GM19099 (cell line): ENCODE data around the gene CLRN3.

Experiments
- POLR2A ChIP-seq: IDR thresholded peaks from 3 replicates; pipeline ENCODE4 v1.6.1; 2011; ENCODE audit warnings: low read depth; ENCODE audit not compliant: insufficient read length; ENCODE audit errors: extremely low read depth

The CLRN3 gene

DNA sequence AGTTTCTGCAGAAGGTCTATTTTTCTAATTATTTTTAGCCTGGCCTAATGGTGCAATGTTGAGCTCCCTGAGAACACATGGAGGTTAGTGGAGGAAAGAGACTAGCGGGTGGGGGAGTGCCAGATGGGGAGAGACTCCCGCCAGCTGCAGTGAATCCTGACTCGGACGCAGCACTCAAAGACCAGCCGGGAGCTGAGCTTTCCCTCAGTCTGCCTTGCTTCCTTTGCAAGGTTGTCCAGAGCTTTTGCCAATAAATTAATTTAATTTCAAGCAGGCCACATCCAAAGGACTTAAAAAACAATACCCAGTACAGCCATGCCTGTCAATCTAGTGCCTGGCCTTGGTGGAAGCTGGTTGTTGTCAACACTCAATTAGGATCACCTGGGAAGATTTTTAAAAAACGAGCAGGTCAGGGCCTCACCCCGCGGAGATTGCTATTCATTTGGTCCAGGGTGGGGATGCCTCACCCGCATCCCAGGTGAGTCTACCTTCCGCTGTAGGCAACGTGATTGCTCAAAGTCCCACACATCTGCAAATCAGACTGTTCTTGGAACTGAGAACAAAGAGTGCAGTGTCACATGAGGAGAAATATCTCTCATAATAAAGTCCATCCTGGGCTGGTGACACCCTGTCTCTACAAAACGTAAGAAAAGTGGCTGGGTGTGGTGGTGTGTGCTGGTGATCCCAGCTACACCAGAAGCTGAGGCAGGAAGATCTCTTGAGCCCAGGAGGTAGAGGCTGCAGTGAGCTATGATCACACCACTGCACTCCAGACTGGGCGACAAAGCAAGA is 4.0 kb downstream of the CLRN3 start:
- TF ChIP-seq POLR2A, result no peak

DNA sequence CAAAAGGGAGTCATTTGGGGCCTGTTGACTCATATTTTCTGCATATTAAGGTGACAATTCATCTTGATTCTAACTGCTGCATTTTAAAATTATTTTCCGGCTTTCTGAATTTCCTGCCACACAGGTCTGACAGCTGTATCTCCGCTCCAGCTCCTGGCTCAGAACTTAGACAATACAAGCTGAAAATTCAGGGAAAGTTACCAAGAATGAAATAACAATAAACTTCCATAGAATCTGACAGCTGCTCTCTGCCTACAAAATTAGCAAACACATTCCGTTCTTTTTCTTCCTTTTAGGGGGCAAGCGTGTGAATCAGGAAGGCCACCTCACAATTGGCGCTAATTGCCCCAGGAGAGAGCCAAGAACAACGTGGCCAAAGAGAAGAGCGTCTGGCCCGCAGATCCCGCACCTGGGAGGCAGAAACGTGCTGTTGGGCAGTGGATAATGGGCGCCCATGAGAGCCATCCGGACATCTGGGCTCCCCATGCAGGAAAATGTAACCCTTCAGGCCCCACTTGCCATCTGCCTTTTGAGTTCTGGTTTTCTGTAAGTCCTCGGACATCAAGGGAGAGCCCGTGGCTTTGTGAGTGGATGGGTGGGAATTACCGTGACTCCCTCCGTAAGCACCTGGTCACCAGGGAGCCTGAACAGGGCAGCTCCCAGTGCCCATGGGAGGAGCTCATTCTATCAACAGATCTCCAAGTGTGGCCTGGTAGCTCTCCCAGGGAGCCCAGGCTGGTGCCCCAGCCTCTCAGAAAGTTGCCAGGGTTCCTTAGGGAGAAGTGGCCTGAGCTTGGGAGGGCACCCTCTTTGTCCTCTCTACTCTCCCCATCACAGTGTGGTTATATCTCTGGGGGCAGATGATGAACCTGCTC is 5.0 kb downstream of the CLRN3 start:
- no peak for TF ChIP-seq POLR2A

- TF ChIP-seq POLR2A, result no peak
Observed at GRCh38 chr10:127886371-127887051, 6.2 kb downstream of the CLRN3 start.

DNA sequence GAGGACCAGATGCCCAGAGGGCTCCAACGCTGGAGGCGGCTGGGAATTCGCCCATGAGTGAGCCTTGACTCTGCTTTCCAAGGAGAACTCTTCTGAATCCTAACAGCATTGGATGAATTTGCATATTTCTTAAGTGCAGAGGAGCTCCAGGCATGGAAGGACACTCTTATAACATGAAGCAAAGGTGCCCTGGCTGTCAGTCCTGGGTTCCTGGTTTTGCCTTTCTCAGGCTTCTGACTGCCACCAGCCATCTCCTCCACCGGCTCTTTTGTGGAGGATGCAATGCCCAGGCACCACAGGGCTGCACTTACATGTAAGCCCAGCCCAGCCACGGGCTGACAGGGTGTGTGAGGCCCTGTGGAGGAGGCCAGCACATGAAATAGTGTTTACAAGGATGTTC is 8.2 kb downstream of the CLRN3 start:
- TF ChIP-seq POLR2A, result no peak

- TF ChIP-seq POLR2A, result no peak
Observed at GRCh38 chr10:127883516-127883915, 9.2 kb downstream of the CLRN3 start.

DNA sequence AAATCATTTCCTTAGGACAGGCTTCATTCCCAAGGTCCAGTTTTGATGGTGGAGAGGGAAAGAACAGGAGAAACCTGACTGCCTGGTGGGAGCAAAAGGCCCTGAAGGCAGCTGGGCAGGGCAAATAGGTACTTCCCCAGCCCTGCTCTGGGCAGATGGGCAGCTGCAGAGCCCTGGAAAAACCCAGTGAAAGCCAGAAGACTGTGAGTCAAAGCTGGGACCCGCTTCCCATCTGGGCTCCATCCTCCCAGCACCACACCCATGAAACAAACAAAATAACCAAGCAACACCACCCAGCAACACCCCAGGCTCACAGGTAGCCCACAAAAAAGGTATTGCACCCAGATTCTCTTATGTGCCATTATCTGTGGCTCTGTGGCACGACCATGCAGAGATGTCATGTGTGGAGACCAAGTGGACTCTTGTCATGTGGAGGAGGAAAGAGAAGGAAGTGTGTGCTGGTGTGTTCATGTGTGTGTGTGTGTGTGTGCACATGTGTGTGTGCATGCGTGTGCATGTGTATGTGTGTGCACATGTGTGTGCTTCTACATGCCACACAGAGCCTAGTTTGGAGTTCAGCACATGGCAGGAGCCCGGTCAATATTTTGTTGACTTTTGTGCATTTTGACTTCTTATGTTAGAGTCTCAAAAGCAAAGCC is 9.8 kb downstream of the CLRN3 start:
- no peak for TF ChIP-seq POLR2A

DNA sequence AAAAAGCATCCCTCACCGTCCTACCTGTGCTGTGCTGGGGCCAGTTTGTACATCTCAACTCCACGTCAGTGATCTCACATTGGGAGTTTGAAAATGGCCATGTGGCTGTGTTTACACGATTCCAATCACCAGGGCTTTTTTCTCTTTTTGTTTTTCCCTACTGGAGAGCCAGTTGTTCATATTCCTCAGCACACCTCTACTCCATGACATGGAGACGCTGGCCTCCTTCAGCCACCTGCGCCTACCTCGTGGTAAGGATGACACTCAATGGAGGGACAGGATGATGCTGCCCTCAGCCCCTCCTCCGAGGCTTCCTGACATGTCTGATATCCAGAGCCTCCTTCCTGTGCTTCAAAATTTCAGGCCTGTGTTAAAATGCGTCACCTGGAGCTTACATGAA is 10.3 kb downstream of the CLRN3 start:
- no peak for TF ChIP-seq POLR2A

- no peak for TF ChIP-seq POLR2A
Observed at GRCh38 chr10:127881262-127881661, 11.5 kb downstream of the CLRN3 start.

GRCh38 chr10:127880557-127880956 is 12.2 kb downstream of the CLRN3 start:
- no peak for TF ChIP-seq POLR2A

DNA sequence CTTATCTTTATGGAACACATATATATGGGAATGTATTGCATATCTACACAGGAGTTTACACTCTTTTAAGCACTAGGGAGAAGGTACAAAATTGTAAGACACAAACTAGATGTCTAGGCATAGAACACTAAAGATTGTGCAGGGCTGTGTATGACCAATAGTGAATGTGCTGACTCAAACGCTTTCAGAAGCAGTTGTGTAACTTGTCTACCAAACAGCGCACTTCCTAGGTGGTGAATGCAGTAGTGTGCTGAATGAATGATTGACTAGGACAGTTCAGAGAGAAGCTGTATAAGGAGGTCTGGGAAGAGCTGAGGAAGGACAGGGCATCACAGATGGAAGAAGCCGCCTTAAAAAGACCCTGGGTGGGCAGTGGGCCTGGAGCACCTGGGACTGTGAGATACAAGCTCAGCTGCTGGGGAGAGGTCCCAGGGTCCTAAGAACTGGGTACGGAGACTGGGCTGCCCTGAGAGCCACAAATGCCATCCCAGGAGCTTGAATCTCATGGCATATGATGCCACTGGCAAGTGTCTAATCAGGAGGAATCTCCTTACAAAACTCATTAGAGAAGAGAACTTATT is 14.2 kb downstream of the CLRN3 start:
- no peak for TF ChIP-seq POLR2A

- no peak for TF ChIP-seq POLR2A
Observed at GRCh38 chr10:127877699-127878098, 15.0 kb downstream of the CLRN3 start.

DNA sequence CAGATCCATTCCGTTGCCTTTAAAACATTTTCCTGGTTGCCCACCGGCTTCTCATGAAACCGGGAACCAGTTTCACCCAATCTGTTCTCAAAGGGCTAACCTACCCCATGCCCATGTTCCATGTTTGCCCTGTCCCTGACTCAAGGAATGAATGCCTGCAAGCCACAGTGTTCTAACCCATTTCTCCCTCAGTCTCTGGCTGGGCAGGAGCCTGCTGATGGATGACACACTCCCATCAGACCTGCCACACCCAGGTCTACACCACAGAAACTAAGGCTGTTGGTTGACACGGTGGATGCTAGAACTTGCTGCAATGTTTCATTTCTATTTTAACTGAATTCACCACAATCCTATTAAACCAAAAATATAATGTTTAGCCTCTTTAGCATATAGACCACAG is 15.6 kb downstream of the CLRN3 start:
- TF ChIP-seq POLR2A, result no peak

DNA sequence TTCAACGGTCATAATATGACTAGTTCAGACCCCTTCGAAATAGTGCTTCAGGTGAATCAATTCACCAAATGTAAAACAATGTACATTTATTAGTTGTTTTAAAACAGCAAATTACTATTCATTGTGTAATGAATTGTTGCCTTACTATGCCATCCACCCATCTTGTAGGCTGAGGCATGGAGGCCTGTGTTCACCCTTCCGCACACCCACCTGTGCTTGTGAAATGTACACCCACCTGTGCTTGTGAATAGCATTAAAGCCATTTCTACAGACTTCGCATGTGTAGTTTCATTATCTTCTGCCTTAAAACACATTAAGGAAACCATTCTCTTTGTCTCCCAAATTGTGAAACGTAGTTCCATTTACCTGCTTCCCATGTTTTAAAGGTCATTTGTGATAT is 16.8 kb downstream of the CLRN3 start:
- no peak for TF ChIP-seq POLR2A

DNA sequence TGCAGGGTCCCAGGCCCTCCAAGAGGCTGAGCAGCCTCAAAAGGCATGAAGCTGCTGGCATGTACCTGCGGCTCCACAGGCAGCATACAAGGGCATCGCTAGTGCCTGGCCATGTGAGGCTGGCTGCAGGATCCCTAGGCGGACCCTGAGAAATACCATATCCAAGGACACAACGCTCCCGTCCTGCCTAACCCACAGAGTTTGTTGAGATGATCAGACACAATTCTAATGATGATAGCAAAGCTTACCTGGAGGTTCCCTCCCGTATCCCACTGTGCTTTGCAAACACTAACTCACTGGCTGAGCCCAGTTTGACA is 17.3 kb downstream of the CLRN3 start:
- no peak for TF ChIP-seq POLR2A
